Measurements from ENCODE around the gene BCS1L. TPM values are rescaled to one million over a fixed set of nuclear protein-coding genes. Genes with fewer than 3 reads are reported as not detected.

The BCS1L gene
- total and polyA plus RNA-seq, 2 experiments from 2014 or later: 30.9 to 39.9 TPM

GRCh38 chr2:218698885-218699284, 39.4 kb downstream of the BCS1L start:
- H3F3A ChIP-seq (ENCODE audit: insufficient read depth): 0 out of 2 replicates have a peak, but pooled peaks cover 6% of the 10 kb centered on the region
- TF ChIP-seq EZH2phosphoT487 (IDR thresholded peaks at IDR 0.05; ENCODE audit: insufficient read depth, low read depth) (no peak), EZH2 (IDR thresholded peaks at IDR 0.05; ENCODE audit: insufficient read depth, poor library complexity, severe bottlenecking) (no peak)
- H3K36me3 ChIP-seq (ENCODE audit: low read depth): peaks cover 17% of the 10 kb centered on the region; the same call in 1 of the 2 replicates

GRCh38 chr2:218701806-218702205, 42.3 kb downstream of the BCS1L start:
- H3F3A ChIP-seq (ENCODE audit: insufficient read depth): 0 out of 2 replicates have a peak, but pooled peaks cover 6% of the 10 kb centered on the region
- H3K9me2 ChIP-seq (ENCODE audit: insufficient read depth): no peaks in the 10 kb centered on the region
- no peak overlapping the region for H3K27ac ChIP-seq
- H3K36me3 ChIP-seq (ENCODE audit: low read depth): peaks cover 7% of the 10 kb centered on the region; the same call in 1 of the 2 replicates
- no peak overlapping the region for H3K4me2 ChIP-seq (ENCODE audit: unreplicated experiment)
- H3K79me2 ChIP-seq (ENCODE audit: insufficient read depth): no peaks in the 10 kb centered on the region
- DNase-seq: peak; percentile 63
- H4K20me1 ChIP-seq (ENCODE audit: insufficient read depth): no peaks in the 10 kb centered on the region
- no peaks in the 10 kb centered on the region for H3K27me3 ChIP-seq (replicated peaks; ENCODE audit: insufficient read depth)
- H2AFZ ChIP-seq: no peak overlapping the region
- H3K4me3 ChIP-seq: no peak overlapping the region
- TF ChIP-seq EZH2 (IDR thresholded peaks at IDR 0.05; ENCODE audit: insufficient read depth, poor library complexity, severe bottlenecking) (no peak), EZH2phosphoT487 (IDR thresholded peaks at IDR 0.05; ENCODE audit: insufficient read depth, low read depth) (no peak)
- 52 to 60% methylated on average over 2 of the region's 2 CpGs for WGBS, 2 experiments (ENCODE audit: low coverage in 1 of 2, low lambda C conversion rate in 2 of 2, missing lambda C conversion rate in 2 of 2)
- no peak overlapping the region for H3K9ac ChIP-seq
- in situ Hi-C loops (cut with MboI): no loop called here
- H3K4me1 ChIP-seq (ENCODE audit: insufficient read depth): no peaks in the 10 kb centered on the region
- no peaks in the 10 kb centered on the region for H3K9me3 ChIP-seq (ENCODE audit: low read depth)

More at GRCh38 chr2:218698885-218699284, 39.4 kb downstream of the BCS1L start:
- Histone ChIP-seq H4K20me1 (ENCODE audit: insufficient read depth) (no peaks in the 10 kb centered on the region), H3K27ac (no peak overlapping the region), H3K9ac (no peak overlapping the region), H3K79me2 (ENCODE audit: insufficient read depth) (no peaks in the 10 kb centered on the region), H3K9me2 (ENCODE audit: insufficient read depth) (no peaks in the 10 kb centered on the region), H3K9me3 (ENCODE audit: low read depth) (no peaks in the 10 kb centered on the region), H3K4me2 (ENCODE audit: unreplicated experiment) (no peak overlapping the region), H3K4me1 (ENCODE audit: insufficient read depth) (peaks cover 9% of the 10 kb centered on the region), H3K27me3 (replicated peaks; ENCODE audit: insufficient read depth) (no peaks in the 10 kb centered on the region), H2AFZ (no peak overlapping the region), H3K4me3 (no peak overlapping the region)
- in situ Hi-C loops (cut with MboI): no loop called here
- no peak for DNase-seq
- 84 to 90% methylated on average over 8 of the region's 8 CpGs for WGBS, 2 experiments (ENCODE audit: low coverage in 1 of 2, low lambda C conversion rate in 2 of 2, missing lambda C conversion rate in 2 of 2)

GRCh38 chr2:218703341-218703740, 43.9 kb downstream of the BCS1L start:
- Histone ChIP-seq H3K79me2 (ENCODE audit: insufficient read depth) (no peaks in the 10 kb centered on the region), H3K4me2 (ENCODE audit: unreplicated experiment) (no peak overlapping the region), H3F3A (ENCODE audit: insufficient read depth) (0 out of 2 replicates have a peak, but pooled peaks cover 6% of the 10 kb centered on the region), H3K27ac (no peak overlapping the region), H3K9me2 (ENCODE audit: insufficient read depth) (no peaks in the 10 kb centered on the region), H3K4me3 (no peak overlapping the region), H3K9ac (no peak overlapping the region), H3K27me3 (replicated peaks; ENCODE audit: insufficient read depth) (no peaks in the 10 kb centered on the region), H4K20me1 (ENCODE audit: insufficient read depth) (no peaks in the 10 kb centered on the region), H3K36me3 (ENCODE audit: low read depth) (peaks cover 7% of the 10 kb centered on the region; the same call in 1 of the 2 replicates), H3K9me3 (ENCODE audit: low read depth) (no peaks in the 10 kb centered on the region), H3K4me1 (ENCODE audit: insufficient read depth) (no peaks in the 10 kb centered on the region), H2AFZ (no peak overlapping the region)
- in situ Hi-C loops (cut with MboI): no loop called here
- 93 to 95% methylated on average over 4 of the region's 4 CpGs for WGBS, 2 experiments (ENCODE audit: low coverage in 1 of 2, low lambda C conversion rate in 2 of 2, missing lambda C conversion rate in 2 of 2)
- no peak for DNase-seq
- no peak for TF ChIP-seq EZH2phosphoT487 (IDR thresholded peaks at IDR 0.05; ENCODE audit: insufficient read depth, low read depth)

GRCh38 chr2:218708086-218708485, 48.6 kb downstream of the BCS1L start:
- Histone ChIP-seq H3K9ac (no peak overlapping the region), H2AFZ (no peak overlapping the region), H3K9me2 (ENCODE audit: insufficient read depth) (no peaks in the 10 kb centered on the region), H3K27me3 (replicated peaks; ENCODE audit: insufficient read depth) (no peaks in the 10 kb centered on the region), H3K79me2 (ENCODE audit: insufficient read depth) (peaks cover 18% of the 10 kb centered on the region), H3K4me2 (ENCODE audit: unreplicated experiment) (no peak overlapping the region), H3K4me1 (ENCODE audit: insufficient read depth) (peaks cover 7% of the 10 kb centered on the region), H3K36me3 (ENCODE audit: low read depth) (no peaks in the 10 kb centered on the region), H3K9me3 (ENCODE audit: low read depth) (no peaks in the 10 kb centered on the region), H4K20me1 (ENCODE audit: insufficient read depth) (no peaks in the 10 kb centered on the region), H3K4me3 (no peak overlapping the region), H3K27ac (no peak overlapping the region), H3F3A (ENCODE audit: insufficient read depth) (peaks cover 9% of the 10 kb centered on the region)
- no peak for TF ChIP-seq EZH2 (IDR thresholded peaks at IDR 0.05; ENCODE audit: insufficient read depth, poor library complexity, severe bottlenecking)
- TF ChIP-seq EZH2phosphoT487 (IDR thresholded peaks at IDR 0.05; ENCODE audit: insufficient read depth, low read depth): no peak
- in situ Hi-C loops (cut with MboI): no loop called here
- 78 to 84% methylated on average over 4 of the region's 4 CpGs for WGBS, 2 experiments (ENCODE audit: low coverage in 1 of 2, low lambda C conversion rate in 2 of 2, missing lambda C conversion rate in 2 of 2)
- no peak for DNase-seq

- H3K9me3 ChIP-seq (ENCODE audit: low read depth): no peaks in the 10 kb centered on the region
- no peaks in the 10 kb centered on the region for H4K20me1 ChIP-seq (ENCODE audit: insufficient read depth)
- H3K4me1 ChIP-seq (ENCODE audit: insufficient read depth): peaks cover 7% of the 10 kb centered on the region
- peak overlapping the region; percentile 96 for H2AFZ ChIP-seq
- peak overlapping the region; percentile 80 for H3K4me2 ChIP-seq (ENCODE audit: unreplicated experiment)
- WGBS, 2 experiments (ENCODE audit: low coverage in 1 of 2, low lambda C conversion rate in 2 of 2, missing lambda C conversion rate in 2 of 2): 31 to 40% methylated on average over 6 to 8 of the region's 8 CpGs
- no peak overlapping the region for H3K9ac ChIP-seq
- in situ Hi-C loops (cut with MboI): no loop called here
- TF ChIP-seq EZH2phosphoT487 (IDR thresholded peaks at IDR 0.05; ENCODE audit: insufficient read depth, low read depth) (no peak), EZH2 (IDR thresholded peaks at IDR 0.05; ENCODE audit: insufficient read depth, poor library complexity, severe bottlenecking) (no peak)
- H3K36me3 ChIP-seq (ENCODE audit: low read depth): no peaks in the 10 kb centered on the region
- no peaks in the 10 kb centered on the region for H3K9me2 ChIP-seq (ENCODE audit: insufficient read depth)
- no peak for DNase-seq
- no peak overlapping the region for H3K27ac ChIP-seq
- H3K4me3 ChIP-seq: peak overlapping the region; percentile 86; the same call in 1 of the 2 replicates
- peaks cover 9% of the 10 kb centered on the region for H3F3A ChIP-seq (ENCODE audit: insufficient read depth)
- no peaks in the 10 kb centered on the region for H3K27me3 ChIP-seq (replicated peaks; ENCODE audit: insufficient read depth)
- H3K79me2 ChIP-seq (ENCODE audit: insufficient read depth): peaks cover 36% of the 10 kb centered on the region
Observed at GRCh38 chr2:218709908-218710307, 50.4 kb downstream of the BCS1L start.
